Prostate gland (tissue), 2 donors: ENCODE measurements around the gene GOLGA8J.
"Not testable (repeated sequence)": the region's sequence is repeated elsewhere in the genome, so short reads cannot be mapped to it uniquely, and the experiment has no call there.

Experiments used
- CTCF ChIP-seq, 4 experiments: fragments of 200-600 bp in 2 of 4; fragments of 450-650 bp in 2 of 4; sonication (generic) in 2 of 4; IDR thresholded peaks; 1 replicate in 3 of 4; 2 replicates in 1 of 4; pipeline ENCODE4 v1.5.1; 2016 to 2019; ENCODE audit warnings: antibody characterized with exemption in 4 of 4, mild to moderate bottlenecking in 2 of 4, moderate library complexity in 2 of 4
- POLR2AphosphoS5 ChIP-seq: sonication (generic); formaldehyde crosslinking; IDR thresholded peaks from one replicate; pipeline ENCODE4 v1.6.1; 2017; ENCODE audit warnings: antibody characterized with exemption

GRCh38 chr15:30044826-30045225 lies 37.9 kb upstream of the GOLGA8J start:
- not testable (repeated sequence) for TF ChIP-seq CTCF (IDR thresholded peaks at IDR 0.05); POLR2AphosphoS5
